ENCODE measurements around the gene TOGARAM2.

TOGARAM2 gene

GRCh38 chr2:29072251-29072650 lies 91.2 kb downstream of the TOGARAM2 start:
- TF ChIP-seq FOXM1 (IDR thresholded peaks at IDR 0.05; ENCODE audit: borderline replicate concordance, low read depth) (no peak), RAD21 (IDR thresholded peaks at IDR 0.05; ENCODE audit: low read depth) (no peak), TCF12 (IDR thresholded peaks at IDR 0.05; ENCODE audit: low read depth) (no peak), ZBTB7A (IDR thresholded peaks at IDR 0.05; ENCODE audit: low read depth) (no peak)

DNA sequence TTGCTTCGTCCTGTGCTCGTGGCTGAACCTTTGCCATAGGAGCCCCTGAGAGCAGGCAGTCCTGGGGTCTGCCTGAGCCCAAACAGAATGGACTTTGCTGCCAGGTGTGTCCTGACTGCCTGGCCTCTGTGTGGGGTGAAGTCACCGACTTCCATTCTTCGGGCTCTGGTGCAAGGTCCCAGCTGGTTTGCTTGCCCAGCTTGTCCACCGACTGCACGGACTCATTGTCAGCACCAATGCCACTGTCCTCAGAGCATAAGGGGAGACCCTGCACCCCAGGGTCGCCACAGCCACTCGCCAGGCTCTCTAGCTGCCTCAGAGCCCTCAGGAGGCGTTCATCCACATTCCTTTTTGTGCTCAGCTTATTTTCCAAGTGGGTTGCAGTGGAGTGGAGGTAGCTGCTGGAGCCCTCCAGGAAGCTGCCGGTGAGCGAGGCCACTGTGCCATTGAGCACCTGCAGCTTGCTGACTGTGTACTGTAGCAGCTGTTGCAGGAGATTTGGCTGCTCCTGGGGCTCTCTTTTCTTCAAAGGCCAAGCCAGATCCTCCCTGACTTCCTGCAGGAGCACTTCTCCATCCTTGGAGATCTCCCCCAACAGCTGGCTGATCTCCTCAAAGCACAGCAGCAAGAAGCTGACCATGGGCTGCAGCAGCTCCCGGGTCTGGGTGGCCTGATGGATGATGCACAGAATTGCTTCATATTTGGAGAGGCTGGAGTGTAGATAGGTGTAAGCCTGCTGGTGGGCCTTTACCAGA lies 92.0 kb downstream of the TOGARAM2 start:
- TF ChIP-seq FOXM1 (IDR thresholded peaks at IDR 0.05; ENCODE audit: borderline replicate concordance, low read depth) (no peak), ZBTB7A (IDR thresholded peaks at IDR 0.05; ENCODE audit: low read depth) (no peak), YY1 (IDR thresholded peaks at IDR 0.05; ENCODE audit: low read depth) (no peak), EGR1 (IDR thresholded peaks at IDR 0.05) (no peak), EP300 (IDR thresholded peaks at IDR 0.05; ENCODE audit: borderline replicate concordance) (no peak), CEBPB (IDR thresholded peaks at IDR 0.05) (no peak), RAD21 (IDR thresholded peaks at IDR 0.05; ENCODE audit: low read depth) (no peak)
- TF ChIP-seq, protein P1, sequence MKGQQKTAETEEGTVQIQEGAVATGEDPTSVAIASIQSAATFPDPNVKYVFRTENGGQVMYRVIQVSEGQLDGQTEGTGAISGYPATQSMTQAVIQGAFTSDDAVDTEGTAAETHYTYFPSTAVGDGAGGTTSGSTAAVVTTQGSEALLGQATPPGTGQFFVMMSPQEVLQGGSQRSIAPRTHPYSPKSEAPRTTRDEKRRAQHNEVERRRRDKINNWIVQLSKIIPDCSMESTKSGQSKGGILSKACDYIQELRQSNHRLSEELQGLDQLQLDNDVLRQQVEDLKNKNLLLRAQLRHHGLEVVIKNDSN (IDR thresholded peaks at IDR 0.05): no peak

DNA sequence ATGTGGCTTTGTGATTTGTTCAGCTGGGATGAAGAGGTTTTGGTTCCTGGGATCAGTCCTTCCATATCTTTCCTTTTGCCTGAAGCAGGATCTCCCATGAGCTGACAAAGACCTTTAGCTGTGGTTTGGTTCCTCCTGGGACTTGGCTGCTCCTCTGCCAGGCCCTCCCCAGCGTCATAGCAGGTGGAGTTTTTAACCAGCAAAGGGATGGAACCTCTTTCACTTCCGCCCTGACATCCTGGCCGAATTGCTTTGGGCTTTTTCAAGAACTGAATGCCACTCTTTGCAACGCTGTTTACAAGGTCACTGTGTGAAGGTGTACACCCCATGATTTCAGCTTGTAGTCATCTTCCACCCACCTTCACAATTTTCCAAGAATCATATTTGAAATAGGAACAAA lies 92.8 kb downstream of the TOGARAM2 start:
- TF ChIP-seq CREB1 (IDR thresholded peaks at IDR 0.05; ENCODE audit: low read depth) (no peak), TAF1 (IDR thresholded peaks at IDR 0.05; ENCODE audit: low read depth) (no peak), RAD21 (IDR thresholded peaks at IDR 0.05; ENCODE audit: low read depth) (no peak), NFIC (IDR thresholded peaks at IDR 0.05) (no peak), YY1 (IDR thresholded peaks at IDR 0.05; ENCODE audit: low read depth) (no peak), EGR1 (IDR thresholded peaks at IDR 0.05) (no peak), CEBPB (IDR thresholded peaks at IDR 0.05) (no peak), REST (IDR thresholded peaks at IDR 0.05; ENCODE audit: low read depth) (no peak), ZBTB7A (IDR thresholded peaks at IDR 0.05; ENCODE audit: low read depth) (no peak), EP300 (IDR thresholded peaks at IDR 0.05; ENCODE audit: borderline replicate concordance) (no peak), TCF12 (IDR thresholded peaks at IDR 0.05; ENCODE audit: low read depth) (no peak), TEAD4 (IDR thresholded peaks at IDR 0.05) (no peak), FOXM1 (IDR thresholded peaks at IDR 0.05; ENCODE audit: borderline replicate concordance, low read depth) (no peak)
- TF ChIP-seq, protein P1 (IDR thresholded peaks at IDR 0.05): no peak
- TF ChIP-seq, protein P2, sequence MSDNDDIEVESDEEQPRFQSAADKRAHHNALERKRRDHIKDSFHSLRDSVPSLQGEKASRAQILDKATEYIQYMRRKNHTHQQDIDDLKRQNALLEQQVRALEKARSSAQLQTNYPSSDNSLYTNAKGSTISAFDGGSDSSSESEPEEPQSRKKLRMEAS (IDR thresholded peaks at IDR 0.05): no peak

DNA sequence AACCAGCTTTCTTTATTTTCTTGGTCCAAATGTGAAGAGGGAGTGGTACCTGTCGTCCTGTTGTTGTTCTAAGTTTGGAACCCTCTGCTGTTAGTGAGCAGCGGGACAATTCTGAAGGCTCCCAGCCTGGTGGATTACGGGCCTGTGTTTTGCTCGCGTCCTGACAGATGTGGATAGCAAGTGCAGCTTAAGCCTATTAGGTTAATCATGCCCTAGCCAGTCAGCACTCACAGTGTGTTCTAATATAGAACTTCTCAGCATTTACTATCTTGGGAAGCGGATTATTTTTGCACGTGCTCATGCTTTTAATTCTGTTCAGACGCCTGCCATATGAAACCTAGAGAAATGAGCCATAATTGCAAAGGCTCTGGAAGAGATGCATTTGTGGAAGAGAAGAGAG lies 93.3 kb downstream of the TOGARAM2 start, which contains the start of gene PCARE:
PCARE (minus strand) TSS at position 113 of the 400 bp plus-strand sequence. CDS start 262 bp downstream, outside the sequence.
- TF ChIP-seq EGR1 (IDR thresholded peaks at IDR 0.05) (no peak), TCF12 (IDR thresholded peaks at IDR 0.05; ENCODE audit: low read depth) (no peak), TAF1 (IDR thresholded peaks at IDR 0.05; ENCODE audit: low read depth) (no peak), YY1 (IDR thresholded peaks at IDR 0.05; ENCODE audit: low read depth) (no peak), CREB1 (IDR thresholded peaks at IDR 0.05; ENCODE audit: low read depth) (no peak), EP300 (IDR thresholded peaks at IDR 0.05; ENCODE audit: borderline replicate concordance) (no peak), CEBPB (IDR thresholded peaks at IDR 0.05) (no peak), ZBTB7A (IDR thresholded peaks at IDR 0.05; ENCODE audit: low read depth) (no peak), FOXM1 (IDR thresholded peaks at IDR 0.05; ENCODE audit: borderline replicate concordance, low read depth) (no peak)
- TF ChIP-seq, protein P2 (IDR thresholded peaks at IDR 0.05): no peak

DNA sequence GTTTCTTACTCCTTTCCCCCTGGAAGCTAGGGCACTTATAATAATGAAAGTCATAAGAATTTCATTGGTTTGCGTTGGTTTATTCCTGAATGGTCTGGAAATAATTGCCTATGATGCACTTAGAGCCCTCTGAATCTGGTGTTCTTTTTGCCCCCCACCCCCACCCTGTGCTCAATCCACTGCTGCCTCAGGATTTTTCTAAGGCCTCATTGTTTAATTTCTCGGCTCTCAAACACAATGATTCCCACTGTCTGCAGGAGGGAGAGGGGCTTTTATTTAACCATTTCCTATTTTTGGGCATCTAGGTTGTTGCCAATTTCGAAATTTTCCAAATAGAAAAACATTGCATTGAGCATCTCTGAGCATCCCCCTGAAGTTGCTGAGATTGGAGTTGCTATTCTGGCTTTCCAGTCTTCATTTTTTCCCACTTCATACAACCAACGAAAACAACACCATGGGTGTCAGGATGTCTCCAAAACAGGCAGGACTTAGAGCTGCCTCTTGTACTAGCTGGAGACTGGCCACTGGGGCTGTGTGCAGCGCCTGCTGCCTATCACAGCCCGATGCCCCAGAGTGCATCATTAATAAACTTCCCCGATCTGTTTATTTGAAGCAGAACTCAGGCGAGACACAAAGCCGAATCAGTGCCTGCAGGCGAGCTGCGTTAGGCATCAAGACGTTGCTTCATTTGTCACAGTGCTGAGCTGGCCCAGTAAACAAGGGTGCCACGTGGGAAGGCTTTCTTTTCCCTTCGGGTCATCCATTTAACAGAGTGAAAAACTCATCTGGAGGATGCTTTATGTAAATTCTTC lies 95.0 kb downstream of the TOGARAM2 start:
- TF ChIP-seq CREB1 (IDR thresholded peaks at IDR 0.05; ENCODE audit: low read depth) (no peak), ZBTB7A (IDR thresholded peaks at IDR 0.05; ENCODE audit: low read depth) (no peak), TEAD4 (IDR thresholded peaks at IDR 0.05) (no peak), YY1 (IDR thresholded peaks at IDR 0.05; ENCODE audit: low read depth) (no peak), FOXM1 (IDR thresholded peaks at IDR 0.05; ENCODE audit: borderline replicate concordance, low read depth) (no peak), TAF1 (IDR thresholded peaks at IDR 0.05; ENCODE audit: low read depth) (no peak)
- TF ChIP-seq, protein P1 (IDR thresholded peaks at IDR 0.05): no peak

GRCh38 chr2:29079887-29080286 lies 98.8 kb downstream of the TOGARAM2 start:
- TF ChIP-seq TEAD4 (IDR thresholded peaks at IDR 0.05): no peak
- TF ChIP-seq CEBPB (IDR thresholded peaks at IDR 0.05): no peak
- no peak for TF ChIP-seq RAD21 (IDR thresholded peaks at IDR 0.05; ENCODE audit: low read depth)
- no peak for TF ChIP-seq TAF1 (IDR thresholded peaks at IDR 0.05; ENCODE audit: low read depth)
- no peak for TF ChIP-seq REST (IDR thresholded peaks at IDR 0.05; ENCODE audit: low read depth)
- TF ChIP-seq, protein P1 (IDR thresholded peaks at IDR 0.05): no peak
- TF ChIP-seq TCF12 (IDR thresholded peaks at IDR 0.05; ENCODE audit: low read depth): no peak
- no peak for TF ChIP-seq EP300 (IDR thresholded peaks at IDR 0.05; ENCODE audit: borderline replicate concordance)
- TF ChIP-seq, protein P2 (IDR thresholded peaks at IDR 0.05): no peak
- TF ChIP-seq CREB1 (IDR thresholded peaks at IDR 0.05; ENCODE audit: low read depth): no peak
- no peak for TF ChIP-seq NFIC (IDR thresholded peaks at IDR 0.05)
- no peak for TF ChIP-seq EGR1 (IDR thresholded peaks at IDR 0.05)
- TF ChIP-seq YY1 (IDR thresholded peaks at IDR 0.05; ENCODE audit: low read depth): no peak
- TF ChIP-seq ZBTB7A (IDR thresholded peaks at IDR 0.05; ENCODE audit: low read depth): no peak
